ENCODE measurements around the gene MINDY1.

MINDY1 gene

GRCh38 chr1:150960646-150961045 is 46.1 kb downstream of the MINDY1 start:
- no peak overlapping the region for H3K4me3 ChIP-seq (ENCODE audit: control insufficient read depth, low read depth, low read length)
- DNase-seq (ENCODE audit: low read depth) = no peak
- no peak for TF ChIP-seq CTCF (conservative IDR thresholded peaks at IDR 0.05; ENCODE audit: control insufficient read depth, insufficient read depth, low read depth, low read length)

- TF ChIP-seq CTCF (conservative IDR thresholded peaks at IDR 0.05; ENCODE audit: control insufficient read depth, insufficient read depth, low read depth, low read length) = no peak
- no peak for DNase-seq (ENCODE audit: low read depth)
Measured at GRCh38 chr1:150957666-150958065, 49.0 kb downstream of the MINDY1 start.

GRCh38 chr1:150955280-150955679 is 51.4 kb downstream of the MINDY1 start:
- TF ChIP-seq CTCF (conservative IDR thresholded peaks at IDR 0.05; ENCODE audit: control insufficient read depth, insufficient read depth, low read depth, low read length) = no peak
- no peak for DNase-seq (ENCODE audit: low read depth)
- H3K4me3 ChIP-seq (ENCODE audit: control insufficient read depth, low read depth, low read length) = no peak overlapping the region

More at GRCh38 chr1:150957666-150958065, 49.0 kb downstream of the MINDY1 start:
- no peak overlapping the region for H3K4me3 ChIP-seq (ENCODE audit: control insufficient read depth, low read depth, low read length)

GRCh38 chr1:150954708-150955107 is 52.0 kb downstream of the MINDY1 start:
- no peak for TF ChIP-seq CTCF (conservative IDR thresholded peaks at IDR 0.05; ENCODE audit: control insufficient read depth, insufficient read depth, low read depth, low read length)
- no peak for DNase-seq (ENCODE audit: low read depth)
- H3K4me3 ChIP-seq (ENCODE audit: control insufficient read depth, low read depth, low read length) = no peak overlapping the region
